Liver (tissue), 9 donors: ENCODE results near the gene ZNF157. TPM values are rescaled to one million over a fixed set of nuclear protein-coding genes. Genes with fewer than 3 reads are reported as not detected.

ENCODE experiments used
- DNase-seq: peaks from one replicate; pipeline ENCODE4 v3.0.0-alpha.2; 2017; ENCODE audit warnings: low spot score
- H3K27ac ChIP-seq, 2 donors: one replicate each; pipeline ENCODE4 v1.7.0; 2013; ENCODE audit warnings: inconsistent platforms in 2 of 2, low read length in 2 of 2, control low read depth in 1 of 2, low read depth in 1 of 2, mild to moderate bottlenecking in 1 of 2
- H3K27me3 ChIP-seq, 4 donors: one replicate each; pipeline versions ENCODE4 v1.6.1 to v1.7.0; 2013; ENCODE audit warnings: low read length in 3 of 4, inconsistent platforms in 1 of 4, mild to moderate bottlenecking in 1 of 4, moderate library complexity in 1 of 4; ENCODE audit not compliant: control insufficient read depth in 4 of 4, insufficient read depth in 4 of 4
- H3K36me3 ChIP-seq, 4 donors: one replicate each; pipeline versions ENCODE4 v1.6.1 to v1.7.0; 2013; ENCODE audit warnings: low read length in 3 of 4, mild to moderate bottlenecking in 3 of 4, low read depth in 1 of 4, moderate library complexity in 1 of 4; ENCODE audit not compliant: control insufficient read depth in 4 of 4, insufficient read depth in 3 of 4
- H3K4me1 ChIP-seq, 4 donors: one replicate each; pipeline versions ENCODE4 v1.6.1 to v1.7.0; 2013; ENCODE audit warnings: low read length in 3 of 4, mild to moderate bottlenecking in 3 of 4, moderate library complexity in 1 of 4; ENCODE audit not compliant: control insufficient read depth in 4 of 4, insufficient read depth in 4 of 4
- H3K4me3 ChIP-seq, 3 donors: one replicate each; pipeline versions ENCODE4 v1.6.1 to v1.7.0; 2013; ENCODE audit warnings: low read length in 3 of 3, control low read depth in 1 of 3, low read depth in 1 of 3, mild to moderate bottlenecking in 1 of 3
- H3K9ac ChIP-seq, 2 donors: one replicate each; pipeline ENCODE4 v1.7.0; 2013; ENCODE audit warnings: low read length in 2 of 2, mild to moderate bottlenecking in 2 of 2, moderate library complexity in 2 of 2, control low read depth in 1 of 2, low read depth in 1 of 2
- H3K9me3 ChIP-seq, 4 donors: one replicate each; pipeline versions ENCODE4 v1.6.1 to v1.7.0; 2013; ENCODE audit warnings: low read length in 3 of 4; ENCODE audit not compliant: control insufficient read depth in 4 of 4
- EGR1 ChIP-seq, 2 donors: IDR thresholded peaks; 2 replicates each; pipeline ENCODE4 v1.6.1; 2016 to 2018; ENCODE audit warnings: antibody characterized with exemption in 2 of 2, low read depth in 2 of 2
- FOXA1 ChIP-seq: IDR thresholded peaks from 2 replicates; pipeline ENCODE4 v1.6.1; 2016; ENCODE audit warnings: antibody characterized with exemption
- FOXA2 ChIP-seq: IDR thresholded peaks from 2 replicates; pipeline ENCODE4 v1.6.1; 2016; ENCODE audit warnings: antibody characterized with exemption
- HNF4A ChIP-seq, 2 donors: conservative IDR thresholded peaks; 2 replicates each; pipeline ENCODE4 v1.6.1; 2016; ENCODE audit warnings: antibody characterized with exemption in 2 of 2, mild to moderate bottlenecking in 2 of 2
- HNF4G ChIP-seq: IDR thresholded peaks from 2 replicates; pipeline ENCODE4 v1.6.1; 2016; ENCODE audit warnings: antibody characterized with exemption
- JUND ChIP-seq, 2 donors: IDR thresholded peaks; 2 replicates each; pipeline ENCODE4 v1.6.1; 2016; ENCODE audit warnings: antibody characterized with exemption in 2 of 2
- NR2F2 ChIP-seq: IDR thresholded peaks from 2 replicates; pipeline ENCODE4 v1.6.1; 2016; ENCODE audit warnings: antibody characterized with exemption
- RAD21 ChIP-seq, 2 donors: IDR thresholded peaks; 2 replicates each; pipeline ENCODE4 v1.6.1; 2016; ENCODE audit warnings: antibody characterized with exemption in 2 of 2, mild to moderate bottlenecking in 2 of 2
- RXRA ChIP-seq, 2 donors: IDR thresholded peaks; 2 replicates each; pipeline ENCODE4 v1.6.1; 2017 to 2018; ENCODE audit warnings: antibody characterized with exemption in 2 of 2, mild to moderate bottlenecking in 1 of 2
- SP1 ChIP-seq: IDR thresholded peaks from 2 replicates; pipeline ENCODE4 v1.6.1; 2018; ENCODE audit warnings: antibody characterized with exemption, mild to moderate bottlenecking
- TAF1 ChIP-seq: conservative IDR thresholded peaks from 2 replicates; pipeline ENCODE4 v1.6.1; 2016; ENCODE audit warnings: antibody characterized with exemption, mild to moderate bottlenecking
- YY1 ChIP-seq: IDR thresholded peaks from 2 replicates; pipeline ENCODE4 v1.6.1; 2016; ENCODE audit warnings: antibody characterized with exemption, mild to moderate bottlenecking
- ZBTB33 ChIP-seq: IDR thresholded peaks from 2 replicates; pipeline ENCODE4 v1.6.1; 2016; ENCODE audit warnings: antibody characterized with exemption
- WGBS: extraction: QIAGEN DNeasy Blood & Tissue Kit; methylation state at CpG from one replicate; pipeline ENCODE4 v1.1.7; 2013; 5-methylcytosine and 5-hydroxymethylcytosine counted together
- polyA plus RNA-seq, 2 donors: library from polyadenylated mRNA; stranded (reverse) in 1 of 2; unstranded in 1 of 2; fragments of 200-250 nt in 1 of 2; fragments of >200 nt in 1 of 2; fragmentation: Nextera tagmentation in 1 of 2; extraction: Ambion mirVana in 1 of 2; gene quantifications; one replicate each; pipeline versions ENCODE4 v1.2.1 to v1.2.3, GENCODE V29; 2013 to 2015
- total RNA-seq, 2 donors: library from RNA; depleted of rRNA; stranded (reverse); fragments of >200 nt; gene quantifications; one replicate each; pipeline ENCODE4 v1.2.3, GENCODE V29; 2014
- TF ChIP-seq, protein P1 (sequence below): IDR thresholded peaks from 2 replicates; pipeline ENCODE4 v1.6.1; 2016; ENCODE audit warnings: antibody characterized with exemption
- TF ChIP-seq, protein P2 (sequence below): IDR thresholded peaks from 2 replicates; pipeline ENCODE4 v1.6.1; 2016; ENCODE audit warnings: antibody characterized with exemption
- TF ChIP-seq, protein P3 (sequence below): fragments of 150-350 bp; IDR thresholded peaks from 2 replicates; pipeline ENCODE4 v1.5.1; 2017; ENCODE audit warnings: improper control_type of control experiment, low read depth, low read length; ENCODE audit not compliant: missing input control
- donor health status: healthy.
- donor health status: healthy.
- donor health status: healthy.
- donor health status: healthy.
- donor health status: healthy.

The ZNF157 gene
- total and polyA plus RNA-seq, 4 donors: 0.05 TPM; not detected in 3

DNA sequence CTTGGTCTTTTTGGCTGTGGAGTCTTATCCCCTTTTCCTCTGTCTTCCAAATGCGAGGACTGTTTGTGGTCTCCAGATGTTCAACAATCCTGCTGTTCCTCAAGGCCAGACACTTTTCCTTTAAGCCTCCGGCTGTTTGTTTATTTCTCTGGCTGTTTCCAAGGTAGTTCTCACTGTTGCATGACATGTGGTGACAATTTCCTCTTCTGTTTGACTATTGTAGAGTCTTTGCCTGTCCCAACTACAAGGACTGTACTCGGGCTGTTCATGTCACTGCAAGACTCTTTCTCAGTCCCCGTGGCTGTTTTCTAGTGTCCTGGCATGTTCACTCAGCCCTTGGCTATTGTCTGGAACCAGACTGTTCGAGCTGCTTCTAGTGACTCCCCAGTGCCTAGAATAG, 50.6 kb downstream of the ZNF157 start:
- H3K27me3 ChIP-seq: no peaks in the 10 kb centered on the region

DNA sequence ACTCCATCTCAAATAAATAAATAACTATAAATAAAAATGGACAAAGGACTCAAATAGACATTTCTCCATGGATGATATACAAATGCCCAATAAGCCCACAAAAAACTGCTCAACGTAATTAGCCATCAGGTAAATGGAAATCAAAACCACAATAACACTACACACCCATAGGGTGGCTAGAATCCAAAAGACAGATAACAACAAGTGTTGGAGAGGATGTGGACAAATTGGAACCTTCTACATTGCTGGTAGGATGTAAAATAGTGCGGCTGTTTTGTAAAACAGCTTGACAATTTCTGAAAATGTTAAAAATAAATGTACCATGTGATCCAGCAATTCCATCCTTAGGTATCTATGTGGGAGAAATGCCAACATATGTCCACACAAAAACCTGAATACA, 52.1 kb downstream of the ZNF157 start:
- H3K27ac ChIP-seq: no peak overlapping the region

More for the DNA sequence above, 50.6 kb downstream of the ZNF157 start:
- peaks cover 0 to 7% (median 2%) of the 10 kb centered on the region in 4 donors for H3K9me3 ChIP-seq
- no peaks in the 10 kb centered on the region for H3K36me3 ChIP-seq
- no peak overlapping the region for H3K9ac ChIP-seq
- WGBS: 69% methylated on average over 5 of the region's 5 CpGs
- H3K4me3 ChIP-seq: no peak overlapping the region
- TF ChIP-seq HNF4A (conservative IDR thresholded peaks at IDR 0.05): no peak
- TF ChIP-seq, protein P1, sequence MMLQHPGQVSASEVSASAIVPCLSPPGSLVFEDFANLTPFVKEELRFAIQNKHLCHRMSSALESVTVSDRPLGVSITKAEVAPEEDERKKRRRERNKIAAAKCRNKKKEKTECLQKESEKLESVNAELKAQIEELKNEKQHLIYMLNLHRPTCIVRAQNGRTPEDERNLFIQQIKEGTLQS: no peak
- TF ChIP-seq SP1: no peak
- TF ChIP-seq TAF1: no peak
- no peak for TF ChIP-seq FOXA2
- no peak for TF ChIP-seq RXRA (IDR thresholded peaks at IDR 0.05)
- no peak for TF ChIP-seq RAD21 (IDR thresholded peaks at IDR 0.05)
- TF ChIP-seq HNF4G: no peak
- TF ChIP-seq NR2F2: no peak
- no peak for TF ChIP-seq EGR1 (IDR thresholded peaks at IDR 0.05; ENCODE audit: low read depth in 2 of 2)
- no peak for TF ChIP-seq JUND (IDR thresholded peaks at IDR 0.05)
- TF ChIP-seq, protein P2, sequence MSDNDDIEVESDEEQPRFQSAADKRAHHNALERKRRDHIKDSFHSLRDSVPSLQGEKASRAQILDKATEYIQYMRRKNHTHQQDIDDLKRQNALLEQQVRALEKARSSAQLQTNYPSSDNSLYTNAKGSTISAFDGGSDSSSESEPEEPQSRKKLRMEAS: no peak
- TF ChIP-seq, protein P3, sequence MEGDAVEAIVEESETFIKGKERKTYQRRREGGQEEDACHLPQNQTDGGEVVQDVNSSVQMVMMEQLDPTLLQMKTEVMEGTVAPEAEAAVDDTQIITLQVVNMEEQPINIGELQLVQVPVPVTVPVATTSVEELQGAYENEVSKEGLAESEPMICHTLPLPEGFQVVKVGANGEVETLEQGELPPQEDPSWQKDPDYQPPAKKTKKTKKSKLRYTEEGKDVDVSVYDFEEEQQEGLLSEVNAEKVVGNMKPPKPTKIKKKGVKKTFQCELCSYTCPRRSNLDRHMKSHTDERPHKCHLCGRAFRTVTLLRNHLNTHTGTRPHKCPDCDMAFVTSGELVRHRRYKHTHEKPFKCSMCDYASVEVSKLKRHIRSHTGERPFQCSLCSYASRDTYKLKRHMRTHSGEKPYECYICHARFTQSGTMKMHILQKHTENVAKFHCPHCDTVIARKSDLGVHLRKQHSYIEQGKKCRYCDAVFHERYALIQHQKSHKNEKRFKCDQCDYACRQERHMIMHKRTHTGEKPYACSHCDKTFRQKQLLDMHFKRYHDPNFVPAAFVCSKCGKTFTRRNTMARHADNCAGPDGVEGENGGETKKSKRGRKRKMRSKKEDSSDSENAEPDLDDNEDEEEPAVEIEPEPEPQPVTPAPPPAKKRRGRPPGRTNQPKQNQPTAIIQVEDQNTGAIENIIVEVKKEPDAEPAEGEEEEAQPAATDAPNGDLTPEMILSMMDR: no peak
- no peak for TF ChIP-seq YY1
- TF ChIP-seq ZBTB33: no peak
- no peak for TF ChIP-seq FOXA1
- H3K4me1 ChIP-seq: no peaks in the 10 kb centered on the region
- DNase-seq: no peak
- H3K27ac ChIP-seq: no peak overlapping the region

More for the DNA sequence above, 52.1 kb downstream of the ZNF157 start:
- Histone ChIP-seq H3K4me3 (no peak overlapping the region), H3K4me1 (no peaks in the 10 kb centered on the region), H3K9me3 (peaks cover 0 to 4% (median under 1%) of the 10 kb centered on the region in 4 donors), H3K9ac (no peak overlapping the region), H3K36me3 (no peaks in the 10 kb centered on the region), H3K27me3 (no peaks in the 10 kb centered on the region)
- DNase-seq: no peak
- WGBS: 75% methylated on average over 2 of the region's 2 CpGs
- TF ChIP-seq, protein P2: no peak
- no peak for TF ChIP-seq HNF4A (conservative IDR thresholded peaks at IDR 0.05)
- TF ChIP-seq FOXA2: no peak
- TF ChIP-seq RAD21 (IDR thresholded peaks at IDR 0.05): no peak
